GM18873 (cell line): ENCODE data around the gene RAD9A.

ENCODE experiments used
- ATAC-seq: cut with Tn5 transposase; IDR thresholded peaks from one replicate; pipeline ENCODE4 v1.9.1; 2021; ENCODE audit warnings: mild to moderate bottlenecking, moderate library complexity, moderate number of reproducible peaks; ENCODE audit not compliant: unreplicated experiment, low FRiP score

RAD9A gene

GRCh38 chr11:67356864-67357561 is 34.8 kb upstream of the RAD9A start:
- ATAC-seq = no peak

GRCh38 chr11:67357831-67358670 is 33.7 kb upstream of the RAD9A start:
- ATAC-seq = no peak

DNA sequence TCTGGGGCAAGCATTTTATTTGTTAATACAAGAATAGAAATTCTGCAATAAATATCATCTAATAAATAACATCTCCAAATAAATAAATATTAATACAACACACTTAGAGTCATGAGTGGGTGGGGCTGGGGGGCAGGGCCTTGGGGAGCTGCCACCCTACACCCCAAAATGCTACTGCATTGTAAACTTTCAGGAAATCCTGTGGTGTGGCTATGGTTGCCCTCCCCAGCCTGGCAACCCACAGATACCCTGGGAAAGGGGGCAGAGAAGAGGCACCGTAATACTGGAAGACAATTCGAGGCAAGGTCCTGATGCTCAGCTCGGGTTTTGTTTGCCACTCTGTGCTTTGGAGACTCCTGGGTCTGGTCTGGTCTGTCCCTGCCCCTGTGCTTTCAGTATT is 27.6 kb upstream of the RAD9A start:
- no peak for ATAC-seq

DNA sequence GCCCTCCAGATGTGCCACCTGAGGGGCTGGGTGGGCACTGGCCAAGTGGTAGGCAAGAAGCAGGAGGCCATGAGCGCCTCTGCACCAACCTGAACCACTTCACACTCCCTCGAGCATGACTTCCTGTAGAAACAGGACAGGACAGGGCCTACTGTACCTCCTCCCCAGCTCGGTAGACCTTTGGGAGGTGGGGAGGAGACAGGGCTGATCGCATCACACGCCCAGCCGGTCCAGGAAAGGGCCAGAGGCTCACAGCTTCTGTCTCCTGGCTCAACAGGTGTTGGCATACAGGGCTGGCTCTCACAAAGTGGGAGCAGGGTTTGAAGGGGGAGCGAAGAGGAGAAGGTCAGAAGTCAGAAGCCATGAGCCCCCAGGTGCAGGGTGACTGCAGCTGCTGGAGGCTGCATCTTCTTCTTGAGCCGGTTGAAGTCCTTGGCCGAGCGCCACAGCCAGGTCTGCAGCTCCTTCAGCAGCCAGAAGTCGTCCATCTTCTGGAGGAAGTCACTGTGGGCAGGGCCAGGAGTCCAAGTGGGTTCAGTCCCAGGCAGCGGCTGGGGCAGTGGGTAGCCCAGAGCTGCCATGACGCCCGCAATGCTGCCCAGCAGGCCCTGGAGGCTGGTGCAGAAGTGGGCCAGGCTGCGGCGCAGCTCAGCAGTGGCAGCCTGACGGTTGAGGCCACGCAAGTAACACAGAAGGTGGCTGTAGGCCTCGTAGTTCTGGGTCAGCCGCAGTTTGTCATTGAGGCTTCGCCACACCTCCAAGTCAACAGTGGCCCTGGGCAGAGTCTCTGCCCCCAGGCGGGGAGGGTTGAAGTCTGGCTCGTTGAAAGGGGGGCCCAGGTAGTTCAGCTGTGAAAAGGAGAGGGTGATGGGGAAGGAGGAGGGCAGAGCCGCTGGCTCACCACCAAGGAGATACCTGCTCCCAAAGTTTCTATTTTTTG is 26.7 kb upstream of the RAD9A start:
- no peak for ATAC-seq

- no peak for ATAC-seq
Measured at GRCh38 chr11:67365736-67366444, 25.9 kb upstream of the RAD9A start.

- no peak for ATAC-seq
Measured at GRCh38 chr11:67366546-67366945, 25.2 kb upstream of the RAD9A start.

DNA sequence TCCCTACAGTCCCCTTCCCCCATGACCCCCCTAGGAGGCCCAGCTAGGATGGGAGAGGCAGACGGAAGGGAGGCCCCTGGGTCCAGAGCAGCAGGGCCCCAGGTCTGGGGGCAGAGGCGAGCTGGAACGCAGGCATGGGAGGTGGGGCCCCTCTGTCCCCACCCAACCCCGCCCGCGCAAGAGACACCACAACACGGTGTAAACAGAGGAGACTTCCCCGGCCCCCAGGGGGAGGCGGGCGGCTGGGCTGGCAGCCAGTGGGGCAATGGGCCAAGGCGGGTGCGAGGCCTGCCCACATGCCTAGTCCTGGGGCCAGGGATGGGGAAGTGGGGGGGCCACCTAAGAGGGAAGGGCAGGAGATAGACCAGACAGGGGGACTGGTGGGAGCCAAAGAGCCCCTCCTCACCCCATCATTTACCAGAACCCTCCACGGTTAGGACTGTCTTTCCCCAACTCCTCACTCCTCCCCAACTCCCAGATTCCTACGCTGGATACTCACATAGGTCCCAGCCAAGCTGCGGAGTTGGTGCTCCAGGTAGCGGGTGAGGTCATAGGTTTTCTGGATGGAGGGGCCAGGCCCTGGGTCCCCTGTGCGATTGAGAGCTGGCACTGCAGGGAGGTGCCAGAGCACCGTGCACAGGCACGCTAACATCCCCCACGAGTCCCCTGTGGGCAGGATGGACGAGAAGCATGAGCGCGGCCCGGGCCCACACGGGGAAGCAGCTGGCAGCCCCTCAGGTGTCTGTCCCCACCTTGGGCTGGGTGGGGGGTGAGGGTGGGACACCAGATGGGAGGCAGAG is 24.6 kb upstream of the RAD9A start:
- no peak for ATAC-seq

- no peak for ATAC-seq
Measured at GRCh38 chr11:67367761-67368227, 24.0 kb upstream of the RAD9A start.

- no peak for ATAC-seq
Measured at GRCh38 chr11:67368621-67369020, 23.2 kb upstream of the RAD9A start.

DNA sequence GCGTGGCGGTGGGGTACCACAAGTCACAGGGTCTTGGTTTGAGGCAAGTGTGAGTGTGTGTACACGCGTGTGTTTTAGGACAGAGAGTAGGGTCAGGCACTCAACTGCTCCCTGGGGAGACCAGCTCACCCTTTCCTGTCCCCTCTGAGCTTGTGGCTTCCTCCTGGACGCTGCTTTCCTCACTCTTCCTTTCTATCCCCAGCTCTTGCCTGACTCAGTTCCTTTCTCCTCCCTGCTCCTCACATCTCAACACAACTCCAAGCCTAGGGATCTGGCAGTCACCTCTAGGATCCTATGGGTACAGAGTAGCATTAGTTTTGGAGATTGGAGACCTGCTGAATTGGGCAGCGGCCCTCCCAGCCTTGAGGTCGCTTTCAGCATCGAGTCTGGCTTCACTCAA is 22.5 kb upstream of the RAD9A start:
- ATAC-seq = no peak

- no peak for ATAC-seq
Measured at GRCh38 chr11:67369801-67370284, 21.9 kb upstream of the RAD9A start.

DNA sequence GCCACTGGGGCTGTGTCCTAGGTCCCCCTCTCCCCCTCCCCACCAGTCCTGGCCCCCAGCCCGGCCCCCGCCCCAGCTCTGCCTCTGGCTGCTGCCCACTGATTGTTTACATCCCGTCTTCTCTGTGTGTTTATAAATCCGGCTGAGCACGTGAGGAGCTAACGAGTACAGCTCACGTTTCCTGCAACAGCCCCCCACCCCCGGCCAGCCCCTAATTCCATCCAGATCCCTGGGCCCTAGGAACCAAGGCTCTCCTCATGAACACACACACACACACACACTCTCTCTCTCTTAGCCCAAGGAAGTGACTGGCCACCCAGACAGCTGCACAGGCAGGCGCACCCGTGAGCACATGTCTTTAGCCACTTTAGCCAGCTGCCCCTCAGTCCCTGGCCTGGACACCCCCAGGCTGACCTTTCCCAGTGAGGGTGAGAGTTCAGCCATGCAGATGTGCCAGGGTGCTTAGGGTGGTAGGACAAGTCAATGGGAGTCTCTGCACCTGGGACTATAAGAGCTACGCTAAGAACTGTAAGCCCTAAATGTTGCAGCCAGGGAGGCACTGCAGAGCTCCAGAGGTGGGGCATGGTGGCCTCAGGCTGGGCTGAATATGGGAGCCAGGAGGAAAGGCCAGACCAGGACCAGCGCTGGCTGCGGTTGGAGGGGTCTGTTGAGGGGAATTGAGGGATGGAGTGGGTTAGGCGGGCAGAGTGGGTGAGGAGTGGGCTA is 21.3 kb upstream of the RAD9A start:
- ATAC-seq = no peak

GRCh38 chr11:67371189-67371910 is 20.4 kb upstream of the RAD9A start:
- no peak for ATAC-seq

GRCh38 chr11:67371911-67372320 is 19.9 kb upstream of the RAD9A start:
- ATAC-seq = no peak

- no peak for ATAC-seq
Measured at GRCh38 chr11:67372321-67372992, 19.3 kb upstream of the RAD9A start.

DNA sequence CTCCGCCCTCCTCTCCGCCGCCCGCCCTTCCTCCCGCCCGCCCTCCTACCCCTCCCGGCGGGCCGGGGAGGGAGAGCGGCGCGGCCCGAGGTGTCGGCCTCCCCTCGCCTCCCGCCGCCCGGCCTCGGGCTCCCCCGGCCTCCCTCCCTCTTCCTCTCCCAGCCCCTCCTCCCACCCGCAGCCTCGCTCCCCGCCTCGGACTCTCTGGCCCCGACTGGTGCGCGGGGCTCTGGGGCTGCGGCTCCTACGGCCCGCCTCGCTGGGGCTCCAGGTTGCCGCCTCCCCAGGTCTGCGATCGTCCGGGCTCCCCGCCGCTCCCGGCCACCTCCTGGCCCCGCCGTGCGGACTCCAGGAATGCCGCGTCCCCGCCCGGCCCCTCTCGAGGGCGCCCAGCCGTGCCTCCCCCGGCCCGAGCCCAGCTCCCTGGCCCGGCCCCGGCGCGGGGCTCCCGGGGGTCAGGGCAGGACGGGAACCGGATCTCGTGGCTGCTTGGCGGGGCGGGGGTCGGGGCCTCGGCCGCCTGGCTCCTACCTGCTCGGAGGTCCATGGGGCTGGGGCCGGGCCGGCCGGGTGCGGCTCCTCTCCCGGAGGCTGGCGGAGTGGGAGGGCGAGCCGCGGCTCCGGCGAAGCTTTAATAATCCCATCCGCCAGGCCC is 18.7 kb upstream of the RAD9A start, which contains the start of gene CLCF1:
Gene CLCF1 (minus strand): TSS at position 606 of the 655 bp plus-strand sequence. CDS start 59 bp downstream, at position 547.
- no peak for ATAC-seq
